Stomach (tissue), 9 donors: Measurements from ENCODE around the gene LRRC56. TPM values are rescaled to one million over a fixed set of nuclear protein-coding genes. Genes with fewer than 3 reads are reported as not detected.

ENCODE experiments used
- DNase-seq, 2 donors: peaks; one replicate each; pipeline versions ENCODE4 v3.0.0 to v3.0.0-alpha.2; 2013 to 2019
- H3K27ac ChIP-seq, 5 donors: fragments of 200-600 bp in 4 of 5; sonication (generic) in 4 of 5; one replicate each; pipeline ENCODE4 v1.5.1; 2013 to 2019; ENCODE audit warnings: mild to moderate bottlenecking in 1 of 5, moderate library complexity in 1 of 5
- H3K27me3 ChIP-seq, 3 donors: fragments of 200-600 bp; sonication (generic); one replicate each; pipeline ENCODE4 v1.5.1; 2017 to 2019; ENCODE audit warnings: mixed run types in 1 of 3
- H3K36me3 ChIP-seq, 4 donors: fragments of 200-600 bp; sonication (generic); 1 replicate in 3 of 4; 2 replicates in 1 of 4; pipeline ENCODE4 v1.5.1; 2016 to 2019
- H3K4me1 ChIP-seq, 4 donors: fragments of 200-600 bp; sonication (generic); one replicate each; pipeline ENCODE4 v1.5.1; 2016 to 2019
- H3K4me3 ChIP-seq, 4 donors: fragments of 200-600 bp; sonication (generic) in 3 of 4; one replicate each; pipeline ENCODE4 v1.5.1; 2016 to 2019; ENCODE audit warnings: mild to moderate bottlenecking in 1 of 4
- H3K9me3 ChIP-seq, 4 donors: fragments of 200-600 bp; sonication (generic); one replicate each; pipeline ENCODE4 v1.5.1; 2016 to 2019
- CTCF ChIP-seq, 7 experiments: fragments of 450-650 bp in 4 of 7; fragments of 200-600 bp in 3 of 7; sonication (generic) in 3 of 7; IDR thresholded peaks; one replicate each; pipeline ENCODE4 v1.5.1; 2016 to 2019; ENCODE audit warnings: antibody characterized with exemption in 7 of 7, control low read depth in 2 of 7, mild to moderate bottlenecking in 1 of 7
- EP300 ChIP-seq: sonication (generic); formaldehyde crosslinking; IDR thresholded peaks from one replicate; pipeline ENCODE4 v1.6.1; 2017; ENCODE audit warnings: antibody characterized with exemption
- POLR2A ChIP-seq, 4 donors: fragments of 450-650 bp; IDR thresholded peaks; one replicate each; pipeline ENCODE4 v1.6.1; 2016; ENCODE audit warnings: antibody characterized with exemption in 4 of 4, control low read depth in 2 of 4, mild to moderate bottlenecking in 1 of 4, moderate library complexity in 1 of 4
- POLR2AphosphoS5 ChIP-seq, 3 donors: sonication (generic); formaldehyde crosslinking; IDR thresholded peaks; one replicate each; pipeline ENCODE4 v1.6.1; 2016; ENCODE audit warnings: antibody characterized with exemption in 3 of 3
- WGBS, 5 donors: extraction: QIAGEN DNeasy Blood & Tissue Kit in 3 of 5; methylation state at CpG; one replicate each; pipeline versions ENCODE4 v1.1.5 to v1.1.7; 2013 to 2018; 5-methylcytosine and 5-hydroxymethylcytosine counted together
- intact Hi-C: fragments of 100-400 bp; cut with DNase I; formaldehyde crosslinking; loops from one replicate; pipeline ENCODE4 v1.15.1; 2023; ENCODE audit warnings: low total_unique reads
- polyA plus RNA-seq, 3 donors: library from polyadenylated mRNA; stranded (reverse); fragments of 200-250 nt; gene quantifications; one replicate each; pipeline ENCODE4 v1.2.3, GENCODE V29; 2013
- total RNA-seq, 5 donors: library from RNA; depleted of rRNA; stranded (reverse); fragments of >200 nt; gene quantifications; one replicate each; pipeline versions ENCODE4 v1.1.0 to v1.2.3, GENCODE V29; 2014 to 2016
- donor health status: healthy with polysubstance abuse.
- donor health status: Bipolar disorder and iron deficiency.
- donor health status: healthy.

The LRRC56 gene
- total and polyA plus RNA-seq, 8 donors: 0.18 to 8.1 (median 2.9) TPM; not detected in 1

- H3K27me3 ChIP-seq: no peaks in the 10 kb centered on the region
- no peaks in the 10 kb centered on the region for H3K4me1 ChIP-seq
- intact Hi-C loops: no loop called here
- H3K9me3 ChIP-seq: no peaks in the 10 kb centered on the region
- H3K36me3 ChIP-seq: peaks cover 87 to 100% (median 100%) of the 10 kb centered on the region in 4 donors
- 90 to 92% (median 90%) methylated on average over 8 to 10 of the region's 10 CpGs for WGBS, 5 donors
- no peak for DNase-seq
- H3K4me3 ChIP-seq: no peak overlapping the region
- no peak for TF ChIP-seq POLR2A (IDR thresholded peaks at IDR 0.05)
- TF ChIP-seq EP300: no peak
- TF ChIP-seq POLR2AphosphoS5 (IDR thresholded peaks at IDR 0.05): no peak
- TF ChIP-seq CTCF (IDR thresholded peaks at IDR 0.05): no peak
- H3K27ac ChIP-seq: no peak overlapping the region
Measured at GRCh38 chr11:595400-595799, 58.1 kb downstream of the LRRC56 start.

DNA sequence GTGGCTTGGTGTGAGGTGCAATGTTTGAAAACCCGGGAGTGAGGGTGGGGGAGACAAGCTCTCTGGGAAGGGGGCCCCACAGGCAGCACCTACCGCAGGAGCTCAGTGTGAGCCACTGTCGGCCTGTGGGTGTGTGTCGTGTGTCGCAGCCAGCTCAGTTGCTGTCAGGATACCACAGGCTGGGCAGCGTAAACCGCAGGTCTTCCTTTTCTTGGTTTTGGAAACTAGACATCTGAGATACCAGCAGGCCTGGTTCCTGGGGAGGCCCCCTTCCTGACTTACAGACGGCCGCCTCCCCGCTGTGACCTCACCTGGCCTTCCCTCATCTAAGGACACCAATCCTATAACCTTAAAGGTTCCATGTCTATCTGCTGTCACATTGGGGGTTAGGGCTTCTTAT, 59.0 kb downstream of the LRRC56 start:
- no peak for DNase-seq
- Histone ChIP-seq H3K9me3 (no peaks in the 10 kb centered on the region), H3K27ac (no peak overlapping the region), H3K36me3 (peaks cover 88 to 100% (median 100%) of the 10 kb centered on the region in 4 donors), H3K4me1 (no peaks in the 10 kb centered on the region), H3K4me3 (no peak overlapping the region), H3K27me3 (no peaks in the 10 kb centered on the region)
- 87 to 93% (median 89%) methylated on average over 7 to 10 of the region's 10 CpGs for WGBS, 5 donors
- intact Hi-C loops: no loop called here
- TF ChIP-seq CTCF (IDR thresholded peaks at IDR 0.05) (no peak), EP300 (no peak)

DNA sequence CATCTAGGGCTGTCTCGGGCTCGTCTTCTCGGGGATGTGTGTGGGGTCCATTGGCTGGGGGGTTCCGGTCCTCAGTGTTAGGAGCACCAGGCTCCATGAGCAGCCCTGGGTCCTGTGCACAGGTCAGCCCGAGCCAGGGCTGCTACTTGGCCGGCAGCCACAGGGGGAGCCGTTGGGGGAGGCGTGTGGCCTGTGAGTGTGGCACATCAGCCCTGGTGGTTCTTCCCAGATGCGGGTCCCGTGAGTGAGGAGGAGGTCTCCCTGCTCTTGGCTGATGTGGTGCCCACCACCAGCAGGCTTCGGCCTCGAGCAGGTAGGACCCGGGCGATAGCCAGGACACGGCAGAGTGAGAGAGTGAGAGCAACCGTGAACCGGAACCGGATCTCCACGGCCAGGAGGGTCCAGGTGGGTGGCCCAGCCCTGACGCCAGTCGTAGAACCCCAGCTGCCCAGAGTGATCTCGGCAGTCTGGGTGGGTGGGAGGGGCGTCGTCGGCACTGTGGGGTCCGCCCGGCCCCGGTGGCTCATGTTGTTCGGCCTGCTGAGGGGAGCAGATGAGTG, 59.9 kb downstream of the LRRC56 start:
- no peaks in the 10 kb centered on the region for H3K9me3 ChIP-seq
- H3K27me3 ChIP-seq: no peaks in the 10 kb centered on the region
- peaks cover 93 to 100% (median 100%) of the 10 kb centered on the region in 4 donors for H3K36me3 ChIP-seq
- TF ChIP-seq EP300 (no peak), CTCF (IDR thresholded peaks at IDR 0.05) (no peak), POLR2A (IDR thresholded peaks at IDR 0.05) (no peak), POLR2AphosphoS5 (IDR thresholded peaks at IDR 0.05) (no peak)
- WGBS, 5 donors: 87 to 92% (median 91%) methylated on average over 13 to 29 of the region's 29 CpGs
- H3K4me1 ChIP-seq: no peaks in the 10 kb centered on the region
- no peak overlapping the region for H3K4me3 ChIP-seq
- no peak for DNase-seq
- intact Hi-C loops: no loop called here
- H3K27ac ChIP-seq: no peak overlapping the region

GRCh38 chr11:598005-598680, 60.8 kb downstream of the LRRC56 start:
- peaks cover 90 to 100% (median 100%) of the 10 kb centered on the region in 4 donors for H3K36me3 ChIP-seq
- WGBS, 5 donors: 83 to 94% (median 93%) methylated on average over 20 to 30 of the region's 30 CpGs
- no peak for DNase-seq
- no peak overlapping the region for H3K4me3 ChIP-seq
- no peak overlapping the region for H3K27ac ChIP-seq
- H3K27me3 ChIP-seq: no peaks in the 10 kb centered on the region
- intact Hi-C loops: no loop called here
- no peak for TF ChIP-seq CTCF (IDR thresholded peaks at IDR 0.05)
- TF ChIP-seq POLR2AphosphoS5 (IDR thresholded peaks at IDR 0.05): no peak
- TF ChIP-seq EP300: no peak
- TF ChIP-seq POLR2A (IDR thresholded peaks at IDR 0.05): no peak
- H3K9me3 ChIP-seq: no peaks in the 10 kb centered on the region
- no peaks in the 10 kb centered on the region for H3K4me1 ChIP-seq
